NCI-H82 (cell line): ENCODE results near the gene CGN.

ENCODE experiments used
- DNase-seq: peaks from one replicate; lab custom pipeline; 2025; lab: John Stamatoyannopoulos, UW

The CGN gene

DNA sequence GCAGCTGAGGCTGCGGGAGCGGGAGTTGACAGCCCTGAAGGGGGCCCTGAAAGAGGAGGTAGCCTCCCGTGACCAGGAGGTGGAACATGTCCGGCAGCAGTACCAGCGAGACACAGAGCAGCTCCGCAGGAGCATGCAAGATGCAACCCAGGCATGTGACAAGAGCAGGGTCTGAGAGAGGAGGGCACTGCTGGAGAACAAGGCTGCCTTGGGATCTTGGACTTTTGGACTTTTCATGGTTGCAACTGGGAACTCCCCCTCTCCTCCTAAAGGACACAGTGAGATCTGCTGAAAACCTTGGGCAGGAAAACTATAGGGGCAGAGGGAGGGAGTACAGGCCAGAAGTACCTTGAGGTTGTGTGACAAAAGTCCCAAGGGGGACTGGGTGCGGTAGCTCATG, 13.5 kb downstream of the CGN start:
- DNase-seq, result no peak

GRCh38 chr1:151526735-151527525, 15.7 kb downstream of the CGN start:
- no peak for DNase-seq

GRCh38 chr1:151529211-151529702, 18.1 kb downstream of the CGN start:
- no peak for DNase-seq

GRCh38 chr1:151529781-151530180, 18.6 kb downstream of the CGN start:
- DNase-seq, result no peak

DNA sequence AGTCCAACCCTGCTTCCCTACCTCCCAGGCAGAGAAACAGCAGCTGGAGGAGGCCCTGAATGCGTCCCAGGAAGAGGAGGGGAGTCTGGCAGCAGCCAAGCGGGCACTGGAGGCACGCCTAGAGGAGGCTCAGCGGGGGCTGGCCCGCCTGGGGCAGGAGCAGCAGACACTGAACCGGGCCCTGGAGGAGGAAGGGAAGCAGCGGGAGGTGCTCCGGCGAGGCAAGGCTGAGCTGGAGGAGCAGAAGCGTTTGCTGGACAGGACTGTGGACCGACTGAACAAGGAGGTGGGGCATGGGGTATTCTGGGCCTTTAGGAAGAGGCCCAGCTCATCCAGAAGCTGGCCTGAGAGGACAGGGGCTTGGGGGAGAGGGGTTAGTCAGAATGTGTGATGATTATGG, 19.3 kb downstream of the CGN start:
- DNase-seq, result no peak

GRCh38 chr1:151533870-151534269, 22.7 kb downstream of the CGN start:
- no peak for DNase-seq

DNA sequence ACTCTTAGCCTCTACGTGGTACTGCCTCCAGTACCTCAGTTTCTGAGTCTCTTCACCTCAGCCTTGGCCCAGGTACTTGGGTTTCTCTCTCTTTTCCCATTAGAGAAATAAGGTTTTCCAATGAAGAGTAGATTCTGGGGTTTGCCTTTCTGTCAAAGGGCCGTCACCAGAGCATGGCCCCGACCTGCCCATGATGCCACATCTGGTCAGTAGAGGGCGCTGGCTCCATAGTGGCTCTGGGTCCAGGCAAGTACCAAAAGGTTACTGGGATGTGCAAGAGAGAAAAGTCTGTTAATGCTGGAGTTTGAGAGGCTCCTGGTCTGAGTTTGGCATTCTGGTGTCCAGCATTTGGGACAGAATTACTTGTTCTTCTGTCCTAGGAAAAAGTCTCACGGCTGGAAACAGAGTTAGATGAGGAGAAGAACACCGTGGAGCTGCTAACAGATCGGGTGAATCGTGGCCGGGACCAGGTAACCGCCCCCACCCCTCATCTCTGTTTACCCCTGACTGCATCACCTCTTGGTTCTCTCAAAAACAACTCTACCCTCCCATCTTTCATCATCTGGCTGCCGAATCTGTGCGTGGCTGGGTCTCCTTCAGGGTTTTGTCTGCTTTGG, 23.6 kb downstream of the CGN start:
- peak; percentile 82 for DNase-seq

DNA sequence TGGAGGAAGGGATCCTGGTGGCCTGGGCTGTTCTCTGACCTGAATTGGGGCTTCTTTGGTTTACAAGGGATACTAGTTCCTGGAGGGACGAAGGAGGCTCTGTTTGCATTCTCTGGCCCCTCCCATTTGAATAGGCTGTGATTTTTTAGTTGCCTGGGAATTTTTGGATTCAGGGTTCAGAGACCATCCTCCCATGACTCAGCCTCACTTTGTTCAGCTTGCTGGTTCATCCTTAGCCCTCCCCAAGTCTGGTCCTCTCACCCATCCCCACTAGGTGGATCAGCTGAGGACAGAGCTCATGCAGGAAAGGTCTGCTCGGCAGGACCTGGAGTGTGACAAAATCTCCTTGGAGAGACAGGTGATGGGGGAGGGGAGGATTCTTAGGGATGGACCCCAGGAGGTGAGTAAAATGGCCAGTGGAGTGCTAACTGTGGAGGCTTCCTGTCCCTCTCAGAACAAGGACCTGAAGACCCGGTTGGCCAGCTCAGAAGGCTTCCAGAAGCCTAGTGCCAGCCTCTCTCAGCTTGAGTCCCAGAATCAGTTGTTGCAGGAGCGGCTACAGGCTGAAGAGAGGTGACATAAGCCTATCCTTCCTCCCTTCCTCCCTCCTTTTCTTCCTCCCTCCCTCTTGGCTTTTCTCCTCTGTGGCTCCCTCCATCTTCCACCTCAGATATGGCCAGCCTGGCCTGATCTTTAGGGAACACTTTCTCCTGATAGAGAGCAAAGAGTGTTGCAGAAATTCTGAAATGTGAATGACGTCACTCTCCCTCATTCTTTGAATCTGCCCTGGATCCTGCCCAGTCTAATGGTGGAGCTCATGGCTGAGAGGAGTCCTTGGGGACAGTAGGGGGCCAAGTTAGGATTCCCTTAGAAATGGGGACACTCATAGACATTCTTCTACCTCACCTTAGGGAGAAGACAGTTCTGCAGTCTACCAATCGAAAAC, 24.4 kb downstream of the CGN start:
- DNase-seq, result no peak

DNA sequence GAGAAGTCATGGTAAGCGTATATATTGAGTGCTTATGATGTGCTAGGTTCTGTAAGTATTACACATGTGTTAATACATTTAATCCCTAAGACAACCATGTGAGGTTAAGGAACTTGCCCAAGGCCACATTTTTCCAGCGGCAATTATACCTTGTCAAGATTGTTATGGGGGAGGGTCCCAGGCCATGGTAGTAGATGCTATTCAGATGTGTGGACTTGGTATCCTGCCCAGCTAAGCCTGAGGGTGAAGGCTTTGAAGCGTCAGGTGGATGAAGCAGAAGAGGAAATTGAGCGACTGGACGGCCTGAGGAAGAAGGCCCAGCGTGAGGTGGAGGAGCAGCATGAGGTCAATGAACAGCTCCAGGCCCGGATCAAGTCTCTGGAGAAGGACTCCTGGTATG, 25.3 kb downstream of the CGN start:
- no peak for DNase-seq

- DNase-seq, result no peak
Measured at GRCh38 chr1:151537112-151537511, 25.9 kb downstream of the CGN start.

- DNase-seq, result peak; percentile 93
Measured at GRCh38 chr1:151539321-151540020, 28.3 kb downstream of the CGN start.

DNA sequence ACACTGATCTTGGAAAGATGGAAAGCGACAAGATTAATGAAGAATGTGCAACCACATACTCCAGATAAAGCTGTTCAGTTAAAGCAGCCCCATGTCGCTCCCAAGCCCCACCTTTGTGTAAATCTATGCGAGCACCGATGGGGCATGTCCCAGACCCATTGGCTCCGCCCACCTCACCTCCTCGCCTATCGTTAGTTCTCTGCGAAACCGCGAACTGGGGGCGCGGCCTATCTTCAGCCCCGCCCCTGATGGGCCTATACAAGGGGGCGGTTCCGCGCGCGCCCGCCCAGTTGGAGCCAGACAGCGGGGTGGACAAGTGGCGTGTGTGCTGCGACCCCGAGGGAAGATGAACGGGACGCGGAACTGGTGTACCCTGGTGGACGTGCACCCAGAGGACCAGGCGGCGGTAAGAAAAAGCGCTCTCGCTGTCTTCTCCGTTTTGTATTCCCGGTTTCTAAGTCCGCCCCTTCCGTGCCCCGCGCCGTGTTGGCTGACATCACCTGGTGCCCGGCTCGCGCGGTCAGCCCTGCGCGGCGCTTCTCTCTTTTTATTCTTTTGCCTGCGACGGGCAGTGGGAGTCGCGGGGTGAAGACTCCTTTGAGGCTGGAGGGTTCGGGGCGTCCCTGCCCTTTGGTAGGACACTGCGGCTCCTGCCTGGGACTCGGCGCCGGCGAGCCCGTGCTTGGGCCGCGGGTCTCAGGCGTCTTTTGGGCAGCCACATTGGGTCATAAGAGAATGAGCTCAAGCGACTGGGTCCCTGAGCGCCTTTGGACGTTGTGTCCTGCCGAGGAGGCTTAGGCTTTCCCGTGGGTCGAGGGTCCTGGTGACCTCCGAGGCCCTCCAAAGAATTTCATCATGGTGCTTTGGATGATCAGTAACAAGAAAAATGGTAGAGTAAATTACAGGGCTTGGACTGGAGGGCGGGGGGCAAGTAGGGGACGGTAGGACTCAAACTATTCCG, 29.1 kb downstream of the CGN start, which contains the start of gene TUFT1:
Gene TUFT1, plus strand, starts transcription at position 289 of the 961 bp plus-strand sequence. Its CDS starts 58 bp downstream, at position 347.
- peak; percentile 99 for DNase-seq

DNA sequence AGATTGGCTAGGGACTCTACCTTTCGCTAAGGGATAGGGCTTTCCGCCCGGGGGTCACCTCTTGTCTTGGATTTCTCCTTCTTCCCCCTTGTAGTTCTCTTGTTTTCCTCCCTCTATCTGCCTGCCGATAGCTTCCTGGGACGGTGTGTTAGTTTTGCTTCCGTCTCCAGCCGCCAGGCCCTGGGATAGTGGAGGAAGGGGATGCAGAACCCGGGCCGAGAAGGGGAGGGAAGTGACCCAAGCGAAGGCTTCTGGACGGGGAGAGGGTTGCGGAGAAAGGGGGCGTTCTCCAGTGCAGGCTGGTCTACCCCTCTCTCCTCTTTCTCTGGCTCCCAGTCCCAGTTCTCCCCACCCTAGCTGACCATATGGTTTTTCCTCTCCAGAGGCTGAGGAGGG, 29.8 kb downstream of the CGN start:
- peak; percentile 52 for DNase-seq

GRCh38 chr1:151541752-151542151, 30.6 kb downstream of the CGN start:
- no peak for DNase-seq

GRCh38 chr1:151542710-151543129, 31.5 kb downstream of the CGN start:
- peak; percentile 29 for DNase-seq

DNA sequence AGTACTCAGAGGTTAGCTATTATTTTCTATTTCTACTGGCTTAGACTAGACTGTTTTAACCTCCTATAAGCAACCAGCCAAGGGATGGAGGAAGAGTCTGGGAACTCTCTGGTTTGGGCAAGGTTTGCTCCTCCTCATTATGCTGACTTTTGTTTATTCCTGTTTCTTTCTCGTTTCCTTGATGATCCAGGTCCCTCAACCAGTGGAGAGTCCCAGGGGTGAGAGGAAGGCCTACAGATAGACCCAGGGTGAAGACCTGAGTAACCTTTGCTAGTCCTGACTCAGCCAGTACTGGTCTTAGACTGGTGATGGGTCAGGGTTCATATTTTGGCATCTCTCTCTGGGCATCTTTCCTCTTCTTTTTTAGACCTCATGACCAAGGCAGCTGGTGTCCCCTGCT, 34.4 kb downstream of the CGN start:
- DNase-seq, result no peak

GRCh38 chr1:151546011-151546925, 35.1 kb downstream of the CGN start:
- no peak for DNase-seq

DNA sequence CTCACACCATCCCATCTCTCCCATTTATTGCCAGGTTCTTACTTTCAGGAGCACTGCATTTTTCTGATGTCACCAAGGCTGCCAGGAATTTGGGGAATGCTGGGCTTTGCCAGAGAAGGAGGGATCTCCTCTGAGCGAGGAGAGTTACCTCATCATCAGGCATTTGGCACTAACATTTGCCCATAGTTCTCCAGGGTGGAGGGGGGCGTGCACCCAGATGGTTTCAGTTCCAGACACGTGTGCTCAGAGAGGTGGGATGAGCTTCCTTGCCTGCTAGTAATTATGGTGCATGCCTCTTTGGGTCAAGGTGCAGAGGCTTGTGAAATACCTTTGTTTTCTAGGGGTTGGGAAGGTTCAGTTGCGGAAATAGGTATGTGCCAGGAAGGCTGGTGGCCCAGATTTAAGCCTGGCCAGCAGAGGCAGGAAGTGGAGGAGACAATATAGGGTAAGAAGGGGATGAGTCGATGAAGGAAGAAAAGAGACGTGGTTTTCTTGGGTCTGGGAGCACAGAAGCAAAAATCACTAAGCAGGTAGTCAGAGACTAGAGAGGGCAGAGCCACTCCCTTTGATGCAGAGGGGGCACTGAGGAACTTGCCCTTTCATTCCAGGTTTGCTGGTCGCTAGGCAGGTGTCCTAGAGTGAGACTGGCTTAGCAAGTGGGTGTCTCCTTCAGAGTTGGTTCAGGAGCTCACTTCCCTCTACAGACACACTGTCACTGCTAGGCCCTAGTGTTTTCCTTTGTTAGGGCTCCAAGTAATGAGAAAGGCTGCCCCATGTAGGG, 36.1 kb downstream of the CGN start:
- DNase-seq, result peak; percentile 12

DNA sequence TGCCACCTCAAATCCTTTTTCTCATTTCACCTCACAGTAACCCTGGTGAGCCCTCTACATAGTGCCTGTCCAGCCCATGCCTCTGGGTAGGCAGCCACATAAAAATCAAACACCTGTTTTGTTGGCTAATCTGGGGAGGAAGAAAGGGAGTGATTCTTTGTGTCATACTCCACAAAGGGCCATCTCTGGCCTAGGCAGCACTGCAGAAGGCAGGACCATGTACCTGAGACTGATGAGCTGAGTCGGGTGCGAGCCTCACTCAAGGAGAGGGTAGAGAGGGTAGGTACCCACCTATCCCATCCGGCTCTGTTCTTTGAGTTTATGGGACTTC, 36.7 kb downstream of the CGN start:
- peak; percentile 14 for DNase-seq
